ENCODE data around the gene FSTL5.

GRCh38 chr4:161604516-161605300, 559.1 kb downstream of the FSTL5 start:
- TF ChIP-seq CTCF (IDR thresholded peaks at IDR 0.05) (no peak), POLR2A (IDR thresholded peaks at IDR 0.05) (no peak), EP300 (IDR thresholded peaks at IDR 0.05) (no peak)

Data from suprapubic skin (tissue), 3 donors.